Naive thymus-derived CD4-positive, alpha-beta T cell (primary cell): ENCODE measurements around the gene PNPO. TPM values are rescaled to one million over a fixed set of nuclear protein-coding genes. Genes with fewer than 3 reads are reported as not detected.

ENCODE experiments used
- ATAC-seq: fragments of 150-1000 bp; cut with Tn5 transposase; 2 replicates; pipeline ENCODE4 v1.10.0; 2021; ENCODE audit warnings: mild to moderate bottlenecking, moderate library complexity
- CTCF ChIA-PET: fragments of 350-600 bp; sonication (Branson Sonifier 250); formaldehyde crosslinking; loops from one replicate; lab custom pipeline; 2021; ENCODE audit warnings: antibody characterized with exemption; lab: Charles Lee
- POLR2A ChIA-PET: fragments of 350-600 bp; sonication (Branson Sonifier 250); formaldehyde crosslinking; loops from one replicate; lab custom pipeline; 2021; ENCODE audit warnings: antibody characterized with exemption, inconsistent platforms; lab: Charles Lee
- DNase-seq, 9 donors: peaks; one replicate each; pipeline versions ENCODE4 v3.0.0 to v3.0.0-alpha.2; 2020 to 2022; ENCODE audit warnings: mixed read lengths in 1 of 9
- H3K27ac ChIP-seq: one replicate; pipeline ENCODE4 v1.7.0; 2013; ENCODE audit warnings: mild to moderate bottlenecking, low read depth, low read length, moderate library complexity
- H3K27me3 ChIP-seq, 2 donors: one replicate each; pipeline ENCODE4 v1.7.0; 2013; ENCODE audit warnings: low read length in 2 of 2, mild to moderate bottlenecking in 2 of 2, moderate library complexity in 2 of 2; ENCODE audit not compliant: control insufficient read depth in 2 of 2, insufficient read depth in 2 of 2
- H3K36me3 ChIP-seq, 3 experiments: 1 replicate in 2 of 3; 2 replicates in 1 of 3; pipeline ENCODE4 v1.7.0; 2013; ENCODE audit warnings: low read length in 3 of 3, mild to moderate bottlenecking in 3 of 3, moderate library complexity in 1 of 3; ENCODE audit not compliant: insufficient read depth in 3 of 3, control insufficient read depth in 2 of 3
- H3K4me1 ChIP-seq, 2 donors: one replicate each; pipeline ENCODE4 v1.7.0; 2013; ENCODE audit warnings: low read length in 2 of 2, mild to moderate bottlenecking in 2 of 2, moderate library complexity in 1 of 2; ENCODE audit not compliant: control insufficient read depth in 2 of 2, insufficient read depth in 2 of 2
- H3K4me3 ChIP-seq: 2 replicates; pipeline ENCODE4 v1.7.0; 2013; ENCODE audit warnings: mild to moderate bottlenecking, low read length
- H3K9me3 ChIP-seq, 3 experiments: 1 replicate in 2 of 3; 2 replicates in 1 of 3; pipeline ENCODE4 v1.7.0; 2013; ENCODE audit warnings: low read length in 3 of 3; ENCODE audit not compliant: control insufficient read depth in 2 of 3
- H3K27ac Mint-ChIP-seq, 9 donors: one replicate each; pipeline ENCODE4 v1.8.0; 2020 to 2022; ENCODE audit warnings: mixed read lengths in 9 of 9, mild to moderate bottlenecking in 8 of 9, moderate library complexity in 5 of 9, inconsistent platforms in 2 of 9
- H3K27me3 Mint-ChIP-seq, 5 donors: one replicate each; pipeline ENCODE4 v1.8.0; 2021 to 2022; ENCODE audit warnings: mixed read lengths in 5 of 5, mild to moderate bottlenecking in 1 of 5
- H3K36me3 Mint-ChIP-seq, 5 donors: one replicate each; pipeline ENCODE4 v1.8.0; 2020 to 2022; ENCODE audit warnings: mixed read lengths in 5 of 5, mild to moderate bottlenecking in 3 of 5, inconsistent platforms in 1 of 5
- H3K4me1 Mint-ChIP-seq, 7 donors: one replicate each; pipeline ENCODE4 v1.8.0; 2020 to 2022; ENCODE audit warnings: mixed read lengths in 7 of 7, mild to moderate bottlenecking in 3 of 7, inconsistent platforms in 1 of 7
- H3K4me3 Mint-ChIP-seq, 10 donors: one replicate each; pipeline ENCODE4 v1.8.0; 2020 to 2022; ENCODE audit warnings: mild to moderate bottlenecking in 10 of 10, mixed read lengths in 10 of 10, moderate library complexity in 6 of 10, inconsistent platforms in 2 of 10
- H3K9me3 Mint-ChIP-seq, 11 donors: one replicate each; pipeline ENCODE4 v1.8.0; 2020 to 2022; ENCODE audit warnings: mixed read lengths in 11 of 11, mild to moderate bottlenecking in 4 of 11, inconsistent platforms in 1 of 11, moderate library complexity in 1 of 11
- intact Hi-C, 2 donors: fragments of 100-400 bp; cut with micrococcal nuclease; formaldehyde crosslinking; loops; one replicate each; pipeline ENCODE4 v1.15.1; 2023
- polyA plus RNA-seq, 2 donors: library from polyadenylated mRNA; unstranded; fragments of 300-500 nt; fragmentation: Illumina TruSeq; gene quantifications; one replicate each; pipeline ENCODE4 v1.2.3, GENCODE V29; 2021
- total RNA-seq, 6 experiments: library from RNA in 5 of 6; stranded (reverse) in 5 of 6; gene quantifications; 1 replicate in 5 of 6; 2 replicates in 1 of 6; pipeline ENCODE4 v1.2.3 and lab custom pipeline; 2021 to 2026

Gene PNPO
- total and polyA plus RNA-seq, 7 experiments from 2014 or later = 12.0 to 35.7 (median 16.2) TPM

- no peaks in the 10 kb centered on the region for H3K27me3 ChIP-seq
- Mint-ChIP-seq H3K4me3 (no peak overlapping the region), H3K27ac (no peak overlapping the region), H3K36me3 (peaks cover 0 to 15% (median 4%) of the 10 kb centered on the region in 5 donors), H3K9me3 (no peaks in the 10 kb centered on the region), H3K4me1 (peaks cover 0 to 2% (median 0%) of the 10 kb centered on the region in 7 donors), H3K27me3 (no peaks in the 10 kb centered on the region)
- H3K4me3 ChIP-seq = no peak overlapping the region
- ChIA-PET POLR2A (no interaction called here), CTCF (no interaction called here)
- no peaks in the 10 kb centered on the region for H3K9me3 ChIP-seq
- H3K36me3 ChIP-seq = no peaks in the 10 kb centered on the region
- DNase-seq = no peak
- H3K27ac ChIP-seq = no peak overlapping the region
- no peaks in the 10 kb centered on the region for H3K4me1 ChIP-seq
- ATAC-seq = no peak
- intact Hi-C loops = no loop called here
Measured at GRCh38 chr17:47962901-47963300, 21.5 kb downstream of the PNPO start.

- Mint-ChIP-seq H3K27ac (peak overlapping the region in 2 of 9 donors; percentile 38 to 62), H3K36me3 (peaks cover 0 to 15% (median 4%) of the 10 kb centered on the region in 5 donors), H3K27me3 (no peaks in the 10 kb centered on the region), H3K4me1 (peaks cover 3 to 7% (median 4%) of the 10 kb centered on the region in 7 donors), H3K4me3 (no peak overlapping the region), H3K9me3 (no peaks in the 10 kb centered on the region)
- Histone ChIP-seq H3K27me3 (no peaks in the 10 kb centered on the region), H3K36me3 (no peaks in the 10 kb centered on the region), H3K4me3 (no peak overlapping the region), H3K4me1 (peaks cover under 1% of the 10 kb centered on the region in 2 donors), H3K27ac (no peak overlapping the region), H3K9me3 (no peaks in the 10 kb centered on the region)
- ATAC-seq (no peak), DNase-seq (no peak)
- ChIA-PET CTCF (interaction anchor here (9.8 kb wide), 1 partner anchor 18 kb away, joined by 126 read pairs; the partner anchor contains the start of gene PNPO), POLR2A (interaction anchor here (0.9 kb wide), 1 partner anchor 62 kb away, joined by 3 read pairs; no protein-coding TSS in a partner anchor)
- intact Hi-C loops = no loop called here
Measured at GRCh38 chr17:47964856-47965255, 23.5 kb downstream of the PNPO start.

- Histone ChIP-seq H3K27ac (no peak overlapping the region), H3K9me3 (no peaks in the 10 kb centered on the region), H3K27me3 (no peaks in the 10 kb centered on the region), H3K36me3 (peaks cover 0 to 3% (median 0%) of the 10 kb centered on the region in 3 experiments), H3K4me3 (no peak overlapping the region), H3K4me1 (peaks cover 6 to 8% of the 10 kb centered on the region in 2 donors)
- ChIA-PET POLR2A (no interaction called here), CTCF (interaction anchor here (9.8 kb wide), 1 partner anchor 20 kb away, joined by 126 read pairs; the partner anchor contains the start of gene PNPO)
- peaks cover 13 to 17% (median 16%) of the 10 kb centered on the region in 7 donors for H3K4me1 Mint-ChIP-seq
- peaks cover 0 to 15% (median 4%) of the 10 kb centered on the region in 5 donors for H3K36me3 Mint-ChIP-seq
- H3K9me3 Mint-ChIP-seq = no peaks in the 10 kb centered on the region
- DNase-seq (no peak), ATAC-seq (no peak)
- no peak overlapping the region for H3K27ac Mint-ChIP-seq
- intact Hi-C loops = no loop called here
- no peaks in the 10 kb centered on the region for H3K27me3 Mint-ChIP-seq
- no peak overlapping the region for H3K4me3 Mint-ChIP-seq
Measured at GRCh38 chr17:47966079-47966519, 24.7 kb downstream of the PNPO start.

GRCh38 chr17:47967607-47968252, 26.4 kb downstream of the PNPO start:
- Histone ChIP-seq H3K4me1 (peaks cover 6 to 12% of the 10 kb centered on the region in 2 donors), H3K36me3 (peaks cover 0 to 4% (median 0%) of the 10 kb centered on the region in 3 experiments), H3K4me3 (no peak overlapping the region), H3K27ac (no peak overlapping the region), H3K27me3 (no peaks in the 10 kb centered on the region), H3K9me3 (no peaks in the 10 kb centered on the region)
- peaks cover 1 to 7% (median 4%) of the 10 kb centered on the region in 5 donors for H3K36me3 Mint-ChIP-seq
- intact Hi-C loops = no loop called here
- POLR2A ChIA-PET = interaction anchor here (1.1 kb wide), 1 partner anchor 21 kb away, joined by 3 read pairs; no protein-coding TSS in a partner anchor
- no peaks in the 10 kb centered on the region for H3K9me3 Mint-ChIP-seq
- DNase-seq = no peak
- no peak for ATAC-seq
- CTCF ChIA-PET = interaction anchor here (0.6 to 9.8 kb wide), 4 partner anchors 13 to 505 kb away, joined by 3 to 126 read pairs (median 3); partner anchors contain the start of gene PNPO
- no peak overlapping the region for H3K4me3 Mint-ChIP-seq
- H3K27me3 Mint-ChIP-seq = no peaks in the 10 kb centered on the region
- H3K4me1 Mint-ChIP-seq = peaks cover 14 to 30% (median 23%) of the 10 kb centered on the region in 7 donors
- no peak overlapping the region for H3K27ac Mint-ChIP-seq

GRCh38 chr17:47968836-47969235, 27.5 kb downstream of the PNPO start:
- no peaks in the 10 kb centered on the region for H3K27me3 ChIP-seq
- CTCF ChIA-PET = interaction anchor here (0.6 to 9.8 kb wide), 3 partner anchors 22 to 77 kb away, joined by 3 to 126 read pairs (median 3); partner anchors contain the start of gene PNPO
- Mint-ChIP-seq H3K27me3 (no peaks in the 10 kb centered on the region), H3K9me3 (no peaks in the 10 kb centered on the region), H3K4me3 (peak overlapping the region in 1 of 10 donors; percentile 3), H3K4me1 (peaks cover 14 to 37% (median 23%) of the 10 kb centered on the region in 7 donors), H3K36me3 (peaks cover 2 to 8% (median 4%) of the 10 kb centered on the region in 5 donors), H3K27ac (no peak overlapping the region)
- H3K4me3 ChIP-seq = no peak overlapping the region
- DNase-seq (no peak), ATAC-seq (no peak)
- peaks cover 0 to 10% (median 0%) of the 10 kb centered on the region in 3 experiments for H3K36me3 ChIP-seq
- peaks cover 6 to 12% of the 10 kb centered on the region in 2 donors for H3K4me1 ChIP-seq
- no peaks in the 10 kb centered on the region for H3K9me3 ChIP-seq
- H3K27ac ChIP-seq = no peak overlapping the region
- intact Hi-C loops = no loop called here
- POLR2A ChIA-PET = interaction anchor here (0.6 to 0.8 kb wide), 2 partner anchors 11 to 787 kb away, joined by 3 to 5 read pairs; no protein-coding TSS in a partner anchor

GRCh38 chr17:47969930-47970724, 28.8 kb downstream of the PNPO start:
- DNase-seq (no peak), ATAC-seq (no peak)
- H3K4me1 ChIP-seq = peaks cover 6 to 12% of the 10 kb centered on the region in 2 donors
- Mint-ChIP-seq H3K27me3 (no peaks in the 10 kb centered on the region), H3K4me3 (peak overlapping the region; percentile 95 to 100 (median 99)), H3K9me3 (no peaks in the 10 kb centered on the region), H3K4me1 (peaks cover 14 to 41% (median 26%) of the 10 kb centered on the region in 7 donors), H3K27ac (peak overlapping the region; percentile 63 to 96 (median 89)), H3K36me3 (peaks cover 0 to 17% (median 7%) of the 10 kb centered on the region in 5 donors)
- intact Hi-C loops = loop anchor here (1.0 to 5.0 kb wide), 13 partner anchors 21 to 1707 kb away; partner anchors contain the start of genes KPNB1 (in 2 of the 2), NFE2L1 (in 2 of the 2), PNPO (in 2 of the 2) and SCRN2 (in 2 of the 2)
- peak overlapping the region; percentile 96 for H3K4me3 ChIP-seq
- H3K9me3 ChIP-seq = no peaks in the 10 kb centered on the region
- peaks cover 0 to 21% (median 0%) of the 10 kb centered on the region in 3 experiments for H3K36me3 ChIP-seq
- ChIA-PET POLR2A (interaction anchor here (0.6 to 3.3 kb wide), 13 partner anchors 8 to 1354 kb away, joined by 3 to 27 read pairs (median 4); partner anchors contain the start of genes NFE2L1, PNPO and SP2), CTCF (interaction anchor here (0.7 to 9.8 kb wide), 15 partner anchors 8 to 128 kb away, joined by 3 to 126 read pairs (median 4); partner anchors contain the start of genes PNPO, SCRN2 and SP2)
- no peaks in the 10 kb centered on the region for H3K27me3 ChIP-seq
- peak overlapping the region; percentile 63 for H3K27ac ChIP-seq
